HG03066 (cell line): ENCODE measurements around the gene FAR1.
"Not testable (repeated sequence)": the region's sequence is repeated elsewhere in the genome, so short reads cannot be mapped to it uniquely, and the experiment has no call there.

Source experiments
- ATAC-seq: cut with Tn5 transposase; IDR thresholded peaks from one replicate; pipeline ENCODE4 v1.9.1; 2021; ENCODE audit warnings: low read depth; ENCODE audit not compliant: unreplicated experiment

The FAR1 gene

DNA sequence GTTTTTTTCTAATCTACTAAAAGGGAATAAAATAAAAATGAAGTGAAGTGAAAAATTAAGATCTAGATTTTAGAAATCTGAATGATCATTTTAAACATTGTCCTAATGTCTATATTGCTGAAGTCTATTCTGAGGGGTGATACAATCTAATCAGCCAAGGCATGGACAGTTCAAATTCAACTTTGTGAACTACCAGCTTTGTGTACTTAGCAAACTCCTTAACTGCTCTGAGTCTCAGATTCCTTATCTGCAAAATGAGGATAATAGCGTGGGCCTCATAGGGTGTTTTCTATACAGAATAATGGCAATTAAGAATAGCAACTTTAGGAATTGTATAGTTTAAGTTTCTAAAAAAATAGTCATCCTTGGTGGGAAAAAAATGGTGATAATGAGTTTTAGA, 31.4 kb downstream of the FAR1 start:
- ATAC-seq = no peak

- no peak for ATAC-seq
These were observed 33.0 kb downstream of the FAR1 start for GRCh38 chr11:13701506-13701905.

- ATAC-seq = no peak
These were observed 33.6 kb downstream of the FAR1 start for GRCh38 chr11:13702071-13702470.

DNA sequence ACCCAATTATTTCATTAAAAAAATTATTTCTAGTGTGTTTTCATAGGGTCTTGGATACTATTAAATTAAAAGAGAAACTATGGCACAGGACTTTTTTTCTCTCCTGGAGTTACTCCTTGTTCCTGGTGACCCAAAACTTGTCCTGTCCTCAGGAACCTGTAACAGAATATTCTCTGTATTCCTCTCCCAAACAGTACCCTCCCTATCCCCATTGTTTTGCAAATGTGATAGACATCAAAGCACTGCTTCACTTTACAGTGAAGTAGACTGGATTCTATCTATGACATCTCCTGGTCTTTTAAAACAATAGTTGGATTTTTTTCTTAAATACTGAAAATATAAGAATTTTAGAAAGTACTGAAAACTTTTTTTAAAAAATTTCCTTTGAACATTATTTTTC, 37.2 kb downstream of the FAR1 start:
- ATAC-seq = no peak

DNA sequence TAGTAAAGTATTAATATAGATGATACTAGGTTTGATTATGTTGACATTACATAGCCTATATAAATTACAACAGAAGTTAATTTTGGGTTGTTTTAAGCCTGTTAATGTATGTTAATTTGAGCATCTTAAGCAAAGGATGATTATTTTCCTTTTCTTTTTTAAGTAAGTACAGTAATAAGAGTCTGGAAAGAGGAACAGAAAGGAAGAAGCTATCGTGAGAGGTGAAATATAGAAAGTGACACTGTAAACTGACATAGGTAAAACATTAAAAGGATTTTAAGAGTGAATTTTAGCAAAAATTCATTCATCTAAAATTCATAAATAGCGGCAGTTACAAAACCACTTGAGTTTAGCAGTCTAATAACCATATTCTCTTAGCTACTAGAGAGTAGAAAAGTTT, 45.5 kb downstream of the FAR1 start:
- ATAC-seq = no peak

- ATAC-seq = no peak
These were observed 48.9 kb downstream of the FAR1 start for GRCh38 chr11:13717331-13717730.

- no peak for ATAC-seq
These were observed 49.9 kb downstream of the FAR1 start for GRCh38 chr11:13718394-13718793.

GRCh38 chr11:13720940-13721339, 52.5 kb downstream of the FAR1 start:
- no peak for ATAC-seq

DNA sequence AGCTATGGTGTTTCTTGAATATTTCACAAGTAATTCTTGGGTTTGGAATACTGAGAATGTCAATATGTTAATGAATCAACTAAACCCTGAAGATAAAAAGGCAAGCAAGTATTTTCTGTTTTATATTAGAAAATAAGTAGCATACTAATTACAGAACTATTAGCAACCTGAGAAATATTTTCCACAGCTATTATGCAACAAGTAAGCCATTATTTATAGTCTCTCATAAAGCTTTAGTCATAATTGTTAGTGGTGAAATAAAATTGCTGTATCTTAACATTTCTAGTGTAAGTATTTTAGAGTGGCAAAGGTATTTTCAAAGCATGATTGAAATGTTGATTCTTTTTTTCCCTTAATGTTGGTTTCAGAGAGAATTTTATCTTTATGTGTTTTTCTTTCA, 53.3 kb downstream of the FAR1 start:
- no peak for ATAC-seq

- ATAC-seq = no peak
These were observed 58.0 kb downstream of the FAR1 start for GRCh38 chr11:13726456-13726855.

DNA sequence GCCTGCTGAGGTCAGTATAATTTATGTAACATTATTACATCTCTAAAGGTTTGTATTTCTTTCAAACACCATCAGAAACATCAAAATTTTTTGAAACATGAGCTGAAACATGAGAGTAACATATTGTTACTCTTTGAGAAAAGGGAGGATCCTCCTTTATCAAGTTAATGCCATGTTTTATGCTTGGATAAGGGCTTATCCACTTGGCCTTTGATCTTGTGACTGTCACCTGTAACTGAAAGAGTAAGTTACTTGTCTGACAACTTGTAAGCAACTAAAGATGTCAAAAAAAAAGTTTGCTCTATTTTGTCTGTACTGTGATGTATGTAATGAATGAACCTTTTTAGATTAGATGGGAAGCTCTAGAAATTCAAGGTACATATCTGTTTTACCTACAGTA, 59.6 kb downstream of the FAR1 start:
- ATAC-seq = no peak

- ATAC-seq = no peak
These were observed 66.1 kb downstream of the FAR1 start for GRCh38 chr11:13734530-13734929.

- ATAC-seq = no peak
These were observed 76.7 kb downstream of the FAR1 start for GRCh38 chr11:13745165-13745564.

DNA sequence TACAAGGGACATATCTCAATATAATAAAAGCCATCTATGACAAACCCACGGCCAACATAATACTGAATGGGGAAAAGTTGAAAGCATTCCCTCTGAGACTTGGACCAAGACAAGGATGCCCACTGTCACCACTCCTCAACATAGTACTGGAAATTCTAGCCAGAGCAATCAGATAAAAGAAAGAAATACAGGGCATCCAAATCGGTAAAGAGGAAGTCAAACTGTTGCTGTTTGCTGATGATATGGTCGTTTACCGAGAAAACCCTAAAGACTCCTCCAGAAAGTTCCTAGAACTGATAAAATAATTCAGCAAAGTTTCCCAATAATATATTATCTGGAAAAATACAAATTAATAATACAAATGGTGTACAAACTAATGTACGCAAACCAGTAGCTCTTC, 84.8 kb downstream of the FAR1 start:
- ATAC-seq = not testable (repeated sequence)

DNA sequence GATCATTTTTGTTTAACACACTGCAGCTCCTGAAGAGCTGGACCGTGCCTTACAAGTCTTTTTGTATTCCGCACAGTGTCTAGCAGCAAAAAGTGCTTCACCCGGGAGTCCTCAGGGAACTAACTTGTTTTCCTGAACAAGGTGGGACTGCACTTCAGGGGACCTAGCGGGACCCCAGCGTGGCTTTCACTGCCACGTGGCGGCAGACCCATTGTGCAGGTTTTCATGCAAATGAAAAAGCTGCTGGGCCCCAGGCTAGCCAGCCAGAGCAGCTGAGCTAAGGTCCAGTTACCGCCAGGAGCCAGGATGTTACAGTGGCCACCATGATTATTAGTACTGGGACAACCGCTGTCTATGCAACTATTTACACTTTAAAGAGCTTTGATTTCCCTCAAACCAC, 90.6 kb downstream of the FAR1 start:
- ATAC-seq = no peak

- no peak for ATAC-seq
These were observed 91.6 kb downstream of the FAR1 start for GRCh38 chr11:13760115-13760514.

DNA sequence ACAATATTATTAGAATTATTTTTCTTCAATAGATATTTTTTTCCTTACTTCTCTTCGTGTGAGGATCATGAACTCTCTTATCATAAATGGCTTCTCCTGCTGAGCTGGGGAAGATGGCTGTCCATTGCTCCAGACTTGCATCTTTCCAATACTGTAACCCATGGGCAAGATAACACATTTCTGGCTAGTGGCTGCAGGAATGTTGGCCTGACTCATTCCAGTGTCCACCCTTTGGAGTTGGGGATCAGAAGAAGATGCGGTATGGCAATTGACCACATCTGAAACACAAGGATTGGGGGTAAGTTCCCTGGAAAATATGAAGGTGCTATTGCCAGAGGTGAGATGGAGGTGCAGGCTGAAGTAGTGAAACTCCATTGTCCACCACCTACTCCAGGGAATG, 92.8 kb downstream of the FAR1 start:
- ATAC-seq = no peak

GRCh38 chr11:13761716-13762115, 93.2 kb downstream of the FAR1 start:
- no peak for ATAC-seq

DNA sequence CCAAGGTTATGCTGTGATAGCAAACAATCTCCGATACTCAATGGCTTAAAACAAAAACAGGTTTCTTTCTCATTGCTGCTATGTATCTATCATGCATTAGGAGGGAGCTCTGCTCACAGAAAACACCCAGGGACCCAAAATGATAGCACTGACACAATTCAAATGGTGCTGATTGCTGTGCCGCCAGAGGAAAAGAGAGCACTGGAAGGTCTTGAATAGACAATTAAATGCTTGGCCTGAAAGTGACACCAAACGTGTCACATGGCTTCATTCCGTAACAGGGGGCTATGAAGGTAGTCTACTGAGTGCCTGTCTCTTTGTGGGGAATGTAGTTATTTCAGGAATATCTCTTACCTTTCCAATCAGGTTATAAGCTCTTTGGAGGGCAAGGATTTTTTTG, 94.2 kb downstream of the FAR1 start:
- ATAC-seq = no peak

- ATAC-seq = no peak
These were observed 94.9 kb downstream of the FAR1 start for GRCh38 chr11:13763341-13763740.

GRCh38 chr11:13765886-13766285, 97.4 kb downstream of the FAR1 start:
- no peak for ATAC-seq

DNA sequence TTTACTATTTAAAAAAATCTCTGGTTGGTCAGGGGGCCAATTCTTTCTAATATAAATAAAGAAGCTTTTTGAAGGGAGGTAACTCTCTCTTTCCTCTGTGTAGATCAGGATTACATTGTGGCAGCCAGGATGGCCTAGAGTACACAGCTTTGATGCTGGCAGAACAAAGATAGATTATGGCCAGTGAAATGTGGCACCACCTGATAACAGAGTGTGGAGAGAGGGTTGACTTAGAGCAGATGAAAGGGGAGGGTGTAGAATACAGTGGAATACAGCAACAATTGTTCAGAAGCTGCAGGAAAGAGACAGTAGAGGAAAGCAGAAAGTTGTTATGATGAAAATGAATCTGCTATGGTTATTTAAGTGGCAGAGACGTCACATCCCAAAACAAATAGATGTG, 99.0 kb downstream of the FAR1 start:
- no peak for ATAC-seq

GRCh38 chr11:13769188-13769587, 100.7 kb downstream of the FAR1 start:
- no peak for ATAC-seq

GRCh38 chr11:13771151-13771550, 102.7 kb downstream of the FAR1 start:
- no peak for ATAC-seq
